Stimulated activated CD4-positive, alpha-beta T cell treated with anti-CD3 and anti-CD28 coated beads, TNF-alpha, amount 100 ng/mL, for 1 hour (primary cell): ENCODE data around the gene HNRNPUL2.
"Not testable (repeated sequence)": the region's sequence is repeated elsewhere in the genome, so short reads cannot be mapped to it uniquely, and the experiment has no call there.

Source experiments
- DNase-seq, 3 donors: peaks; one replicate each; pipeline ENCODE4 v3.0.0-alpha.2; 2020; ENCODE audit warnings: low read depth in 3 of 3, low spot score in 1 of 3

The HNRNPUL2 gene

GRCh38 chr11:62727165-62727871, at the start of gene HNRNPUL2:
Gene HNRNPUL2, minus strand, starts transcription at chr11:62727457. Its CDS starts 301 bp downstream, at chr11:62727156.
- peak; percentile 95 to 98 (median 98) for DNase-seq

DNA sequence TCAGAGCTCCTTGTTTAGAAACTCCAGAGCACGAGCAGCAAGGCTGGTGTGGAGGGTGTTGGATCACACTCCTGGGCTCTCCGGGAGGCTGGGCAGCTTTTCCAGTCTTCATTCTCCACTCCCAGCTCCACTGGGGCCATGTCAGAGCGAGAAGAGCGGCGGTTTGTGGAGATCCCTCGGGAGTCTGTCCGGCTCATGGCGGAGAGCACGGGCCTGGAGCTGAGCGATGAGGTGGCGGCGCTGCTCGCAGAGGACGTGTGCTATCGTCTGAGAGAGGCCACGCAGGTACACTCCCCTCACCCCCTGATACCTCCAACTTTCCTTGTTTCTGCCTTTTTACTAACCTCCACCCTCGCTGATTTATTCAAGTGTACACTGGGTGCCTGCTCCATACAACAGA, 48.4 kb upstream of the HNRNPUL2 start:
- no peak for DNase-seq

DNA sequence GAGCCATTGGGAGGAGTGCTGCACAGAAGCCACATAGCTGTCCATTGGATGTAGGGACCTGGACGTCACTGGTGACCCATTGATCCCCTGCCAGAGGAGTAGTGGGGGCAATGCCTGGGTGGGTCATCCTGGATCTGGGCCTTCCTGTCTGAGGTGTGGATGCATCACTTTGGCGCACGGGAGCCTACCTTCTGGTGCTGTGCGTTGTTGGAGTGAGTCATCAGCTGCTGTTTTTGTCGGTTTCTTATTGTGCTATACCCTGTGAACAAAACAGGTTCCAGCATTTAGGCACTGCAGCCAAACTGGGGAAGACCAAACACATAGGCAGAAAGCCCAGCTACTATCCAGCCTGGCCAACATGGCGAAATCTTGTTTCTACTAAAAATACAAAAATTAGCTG, 47.1 kb upstream of the HNRNPUL2 start:
- DNase-seq = no peak

- peak; percentile 74 to 89 (median 78) for DNase-seq
Observed at GRCh38 chr11:62771144-62772021, 44.1 kb upstream of the HNRNPUL2 start, which contains the start of gene TAF6L. Gene TAF6L, plus strand, starts transcription at chr11:62771396. Its CDS starts 4,388 bp downstream, at chr11:62775784.

DNA sequence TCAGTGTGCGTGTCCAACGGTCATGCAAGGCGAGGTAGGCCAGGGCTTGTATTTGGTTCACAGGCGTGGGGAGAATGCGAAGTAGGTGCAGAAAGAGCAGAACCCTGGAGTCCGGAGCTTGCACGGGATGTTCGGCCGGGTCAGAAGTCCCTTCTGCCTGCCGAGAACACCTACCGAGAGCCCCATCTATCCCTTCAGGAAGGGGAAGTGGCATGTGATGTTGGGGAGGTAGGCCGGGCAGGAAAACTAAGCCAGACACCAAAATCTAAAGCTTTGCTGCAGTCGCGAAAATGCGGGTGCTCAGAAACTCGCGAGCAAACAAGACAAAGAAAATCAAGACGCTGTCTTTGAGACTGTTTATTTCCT, 43.5 kb upstream of the HNRNPUL2 start:
- no peak for DNase-seq

GRCh38 chr11:62760867-62761227, 33.6 kb upstream of the HNRNPUL2 start:
- DNase-seq = not testable (repeated sequence)

GRCh38 chr11:62757846-62758788, 30.9 kb upstream of the HNRNPUL2 start:
- DNase-seq = no peak

- no peak for DNase-seq
Observed at GRCh38 chr11:62755086-62755615, 27.9 kb upstream of the HNRNPUL2 start.

- peak; percentile 89 to 94 (median 93) for DNase-seq
Observed at GRCh38 chr11:62753736-62754603, 26.7 kb upstream of the HNRNPUL2 start, which contains the start of gene ZBTB3. Gene ZBTB3, minus strand, starts transcription at chr11:62754160. Its CDS starts 496 bp downstream, at chr11:62753664.

DNA sequence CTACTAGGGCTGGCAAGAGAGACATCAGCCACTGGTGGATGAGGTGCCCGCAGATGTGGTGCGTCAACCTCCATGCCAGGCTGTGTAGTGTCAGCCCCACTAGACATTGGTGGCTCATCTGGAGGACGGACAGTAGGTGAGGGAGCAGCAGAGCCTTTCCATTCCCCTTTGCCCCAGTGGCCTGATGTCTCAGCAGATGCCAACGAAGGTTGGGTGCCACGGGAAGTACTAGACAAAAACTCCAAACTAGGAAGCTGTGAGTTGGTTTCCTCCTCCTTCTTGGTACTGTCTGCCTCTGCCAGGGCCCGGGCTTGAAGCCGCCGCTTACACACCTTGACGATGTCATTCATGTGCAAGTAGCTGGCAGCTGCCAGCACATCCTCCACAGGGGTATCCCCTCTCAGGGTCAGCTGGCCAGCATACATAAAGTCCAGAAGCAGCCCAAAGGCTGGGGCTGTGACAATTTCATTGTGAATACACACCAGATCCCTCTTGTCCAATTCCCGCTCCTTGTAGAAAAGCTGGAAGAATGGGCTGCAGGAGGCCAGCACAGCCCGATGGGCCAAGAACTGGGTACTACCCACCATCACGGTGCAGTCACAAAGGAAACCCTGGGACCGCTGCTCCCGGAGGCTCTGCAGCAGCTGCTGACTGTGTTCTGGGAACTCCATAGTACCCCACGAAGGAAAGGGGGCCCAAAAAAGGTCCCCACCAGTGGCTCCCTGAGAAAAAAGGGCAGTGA, 25.9 kb upstream of the HNRNPUL2 start:
- DNase-seq = no peak

- no peak for DNase-seq
Observed at GRCh38 chr11:62752177-62752785, 25.0 kb upstream of the HNRNPUL2 start.

GRCh38 chr11:62749931-62750330, 22.7 kb upstream of the HNRNPUL2 start:
- not testable (repeated sequence) for DNase-seq

DNA sequence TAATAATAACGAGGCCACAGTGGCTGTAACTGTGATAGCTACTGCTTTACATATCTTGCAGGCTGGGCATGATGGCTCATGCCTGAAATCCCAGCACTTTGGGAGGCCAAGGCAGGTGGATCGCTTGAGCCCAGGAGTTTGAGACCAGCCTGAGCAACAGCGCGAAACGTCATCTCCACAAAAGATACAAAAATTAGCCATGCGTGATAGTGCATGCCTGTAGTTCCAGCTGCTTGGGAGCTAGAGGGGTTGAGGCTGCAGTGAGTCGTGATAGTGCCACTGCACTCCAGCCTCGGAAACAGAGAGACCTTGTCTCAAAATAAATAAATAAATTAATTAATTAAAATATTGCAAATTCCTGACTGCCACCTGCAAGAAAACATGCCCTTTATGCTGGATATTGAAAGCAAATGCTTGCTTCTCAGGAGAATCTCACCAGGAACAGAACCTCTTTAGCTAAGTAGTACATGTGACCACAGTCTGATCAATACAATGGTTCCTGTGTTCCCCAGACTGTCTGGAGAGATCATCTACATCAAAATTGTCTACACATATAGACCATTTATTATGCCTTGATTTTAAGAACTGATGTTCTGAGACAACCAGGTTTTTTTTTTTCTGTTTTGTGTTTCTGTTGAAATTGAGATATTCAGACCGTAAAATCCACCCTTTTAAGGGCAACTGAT, 20.4 kb upstream of the HNRNPUL2 start:
- no peak for DNase-seq

GRCh38 chr11:62737196-62737595, 9.9 kb upstream of the HNRNPUL2 start:
- no peak for DNase-seq

DNA sequence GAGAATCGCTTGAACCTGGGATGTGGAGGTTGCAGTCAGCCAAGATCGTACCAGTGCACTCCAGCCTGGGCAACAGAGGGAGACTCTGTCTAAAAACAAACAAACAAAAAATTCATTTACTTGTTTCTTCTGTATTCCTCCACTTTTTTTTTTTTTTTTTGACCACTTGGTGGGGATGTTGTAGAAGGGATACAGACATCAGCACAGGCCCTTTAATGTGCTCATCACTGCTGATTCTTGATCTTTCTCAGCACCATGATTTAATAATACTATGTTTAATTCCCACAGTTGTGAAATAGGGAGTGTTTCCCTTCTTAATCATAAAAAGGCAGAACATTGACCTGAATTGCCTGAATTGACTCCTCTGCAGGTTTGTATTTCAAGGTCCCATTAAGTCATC, 5.6 kb upstream of the HNRNPUL2 start:
- DNase-seq = no peak

DNA sequence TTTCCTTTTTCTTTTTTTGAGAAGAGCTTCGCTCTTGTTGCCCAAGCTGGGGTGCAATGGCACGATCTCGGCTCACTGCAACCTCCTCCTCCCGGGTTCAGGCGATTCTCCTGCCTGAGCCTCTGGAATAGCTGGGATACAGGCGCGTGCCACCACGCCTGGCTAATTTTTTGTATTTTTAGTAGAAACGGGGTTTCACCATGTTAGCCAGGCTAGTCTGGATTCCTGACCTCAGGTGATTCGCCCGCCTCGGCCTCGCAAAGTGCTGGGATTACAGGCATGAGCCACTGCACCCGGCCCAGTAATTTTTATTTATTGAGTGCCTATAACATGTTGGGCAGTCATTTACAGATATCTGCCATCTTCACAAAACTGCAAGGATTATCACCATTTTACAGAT, 2.8 kb upstream of the HNRNPUL2 start:
- not testable (repeated sequence) for DNase-seq

DNA sequence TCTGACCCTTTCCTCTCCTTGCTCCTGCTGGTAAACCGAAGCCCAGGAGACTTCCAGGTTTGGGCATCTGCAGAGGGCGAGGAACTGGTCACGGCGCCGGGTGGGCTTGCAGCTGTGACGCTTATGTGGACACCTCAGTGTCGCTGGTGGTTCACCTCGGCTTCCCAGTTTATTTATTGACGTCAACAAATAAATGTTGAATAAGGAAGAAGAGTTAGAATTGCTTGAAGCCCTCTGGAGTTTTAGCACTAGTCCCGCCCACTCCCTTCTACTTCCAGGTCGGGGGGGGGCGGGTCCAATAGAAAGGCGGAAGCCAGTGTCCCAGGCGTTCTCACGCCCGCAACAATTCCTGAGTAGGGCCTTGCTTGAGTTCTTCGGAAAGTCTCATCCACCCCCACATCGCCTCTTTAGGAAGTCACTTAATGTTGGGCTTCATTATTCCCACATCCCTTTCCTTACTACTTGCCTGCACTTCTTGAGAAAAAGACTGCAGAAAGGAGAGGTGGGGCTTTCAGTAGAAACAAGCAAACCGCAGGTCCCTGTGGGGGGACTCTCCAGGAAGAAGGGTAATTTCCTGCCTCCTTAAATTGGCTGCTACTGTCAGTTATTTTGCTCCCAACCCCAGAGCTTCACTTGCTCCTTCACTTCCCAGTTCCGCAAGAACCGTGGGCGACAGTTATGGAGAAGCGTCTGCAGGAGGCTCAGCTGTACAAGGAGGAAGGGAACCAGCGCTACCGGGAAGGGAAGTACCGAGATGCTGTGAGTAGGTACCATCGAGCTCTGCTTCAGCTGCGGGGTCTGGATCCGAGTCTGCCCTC, 1.1 kb upstream of the HNRNPUL2 start, which contains the start of gene TTC9C:
TTC9C (plus strand) TSS at position 316 of the 818 bp plus-strand sequence; CDS start at position 679, 363 bp downstream.
- peak; percentile 58 to 69 (median 63) for DNase-seq
